IgD-negative memory B cell (primary cell): ENCODE measurements around the gene SYT3. TPM values are rescaled to one million over a fixed set of nuclear protein-coding genes. Genes with fewer than 3 reads are reported as not detected.

Experiments
- H3K27ac Mint-ChIP-seq, 3 donors: one replicate each; pipeline ENCODE4 v1.8.0; 2020 to 2022; ENCODE audit warnings: mild to moderate bottlenecking in 3 of 3, mixed read lengths in 3 of 3, moderate library complexity in 1 of 3
- H3K27me3 Mint-ChIP-seq: one replicate; pipeline ENCODE4 v1.8.0; 2021; ENCODE audit warnings: mixed read lengths
- H3K36me3 Mint-ChIP-seq: one replicate; pipeline ENCODE4 v1.8.0; 2020; ENCODE audit warnings: mild to moderate bottlenecking, mixed read lengths
- H3K4me1 Mint-ChIP-seq, 3 donors: one replicate each; pipeline ENCODE4 v1.8.0; 2020 to 2022; ENCODE audit warnings: mixed read lengths in 3 of 3, mild to moderate bottlenecking in 1 of 3
- H3K4me3 Mint-ChIP-seq, 4 donors: one replicate each; pipeline ENCODE4 v1.8.0; 2020 to 2022; ENCODE audit warnings: mild to moderate bottlenecking in 4 of 4, mixed read lengths in 4 of 4, moderate library complexity in 3 of 4
- H3K9me3 Mint-ChIP-seq, 3 donors: one replicate each; pipeline ENCODE4 v1.8.0; 2020 to 2021; ENCODE audit warnings: mixed read lengths in 3 of 3, mild to moderate bottlenecking in 1 of 3
- polyA plus RNA-seq: library from polyadenylated mRNA; unstranded; fragments of 300-500 nt; fragmentation: Illumina TruSeq; gene quantifications from one replicate; pipeline ENCODE4 v1.2.3, GENCODE V29; 2021

SYT3 gene
- polyA plus RNA-seq, 1 donor from 2014 or later: not detected

DNA sequence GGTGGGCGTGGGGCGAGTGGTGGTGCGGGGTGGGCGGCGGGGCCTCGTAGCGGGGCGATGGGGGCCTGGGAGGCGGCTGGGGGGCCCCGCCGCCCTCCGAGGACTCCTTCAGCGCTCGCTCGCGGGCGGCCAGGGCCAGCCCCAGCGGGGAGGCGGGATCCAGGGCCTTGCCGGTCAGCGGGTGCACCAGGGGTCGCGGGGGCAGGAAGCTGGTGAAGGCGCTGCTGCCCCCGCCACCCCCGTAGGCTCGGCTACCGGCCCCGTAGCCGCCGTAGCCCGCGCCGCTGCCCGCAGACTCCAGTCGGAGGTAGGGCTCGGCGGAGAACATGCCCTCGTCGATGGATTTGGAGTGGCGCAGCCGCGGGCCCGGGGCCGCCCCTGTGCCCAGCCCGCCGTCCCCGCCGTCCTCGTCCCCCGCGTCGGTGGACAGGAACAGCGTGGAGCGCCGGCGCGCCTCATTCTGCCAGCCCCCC is 28.1 kb upstream of the SYT3 start:
- Mint-ChIP-seq H3K27me3 (peaks cover 26% of the 10 kb centered on the region), H3K4me1 (no peaks in the 10 kb centered on the region), H3K36me3 (peaks cover 6% of the 10 kb centered on the region), H3K27ac (no peak overlapping the region), H3K9me3 (no peaks in the 10 kb centered on the region), H3K4me3 (no peak overlapping the region)

DNA sequence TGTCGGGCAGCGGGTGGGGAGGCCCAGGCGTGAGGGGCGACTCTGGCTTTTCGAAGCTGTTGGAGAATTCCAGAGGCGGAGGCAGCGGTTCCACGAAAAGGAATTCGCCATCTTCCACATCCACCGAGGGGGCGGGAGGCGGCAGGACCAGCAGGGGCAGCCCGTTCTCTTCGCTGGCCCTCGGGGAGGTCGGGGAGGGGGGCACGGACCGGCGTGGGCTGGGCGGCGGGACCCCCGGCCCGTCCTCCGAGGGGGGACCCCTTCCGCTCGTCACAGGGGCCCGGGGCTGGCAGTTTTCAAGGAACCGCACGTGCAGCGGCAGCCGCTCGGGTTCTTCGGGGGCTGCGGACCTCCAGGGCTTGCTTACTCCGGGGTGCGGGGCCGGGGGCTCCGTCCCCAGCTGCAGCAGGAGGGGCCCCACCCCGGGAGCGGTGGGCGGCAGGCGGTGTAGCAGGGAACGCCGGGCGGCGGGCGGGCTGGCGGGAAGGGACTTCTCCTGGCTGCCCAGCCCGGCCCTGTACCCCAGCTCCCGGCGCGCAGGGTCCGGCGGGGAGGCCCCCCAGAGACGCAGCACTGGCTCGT is 27.6 kb upstream of the SYT3 start:
- H3K9me3 Mint-ChIP-seq: no peaks in the 10 kb centered on the region
- H3K4me3 Mint-ChIP-seq: no peak overlapping the region
- no peak overlapping the region for H3K27ac Mint-ChIP-seq
- H3K4me1 Mint-ChIP-seq: no peaks in the 10 kb centered on the region
- peaks cover 24% of the 10 kb centered on the region for H3K27me3 Mint-ChIP-seq
- peaks cover 6% of the 10 kb centered on the region for H3K36me3 Mint-ChIP-seq

GRCh38 chr19:50666346-50667176 is 26.9 kb upstream of the SYT3 start:
- Mint-ChIP-seq H3K9me3 (no peaks in the 10 kb centered on the region), H3K36me3 (peaks cover 6% of the 10 kb centered on the region), H3K4me3 (no peak overlapping the region), H3K27me3 (peaks cover 25% of the 10 kb centered on the region), H3K27ac (peak overlapping the region in 1 of 3 donors; percentile 81), H3K4me1 (no peaks in the 10 kb centered on the region)

DNA sequence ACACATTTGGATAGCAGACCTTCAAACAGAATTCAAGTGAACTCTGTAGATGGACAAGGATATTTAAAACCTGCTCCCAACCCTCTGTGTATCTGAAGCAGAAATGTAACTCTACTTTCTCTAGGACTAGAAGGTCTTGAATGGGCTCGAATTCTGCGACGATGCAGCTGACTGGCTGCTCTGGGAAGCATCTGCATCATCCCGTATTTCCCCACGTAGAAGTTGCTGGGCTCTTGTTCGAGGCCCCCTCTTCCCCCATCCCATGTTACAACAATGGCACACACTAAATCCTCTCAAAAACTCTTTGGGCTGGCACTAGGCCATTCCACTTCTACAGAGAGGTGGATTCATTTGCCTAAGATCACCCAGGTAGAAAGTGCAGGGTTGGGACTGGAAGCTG is 24.5 kb upstream of the SYT3 start:
- Mint-ChIP-seq H3K4me1 (peaks cover 0 to 1% (median 0%) of the 10 kb centered on the region in 3 donors), H3K4me3 (no peak overlapping the region), H3K27ac (no peak overlapping the region), H3K36me3 (peaks cover 1% of the 10 kb centered on the region), H3K27me3 (peaks cover 8% of the 10 kb centered on the region), H3K9me3 (peaks cover 0 to 2% (median 0%) of the 10 kb centered on the region in 3 donors)

DNA sequence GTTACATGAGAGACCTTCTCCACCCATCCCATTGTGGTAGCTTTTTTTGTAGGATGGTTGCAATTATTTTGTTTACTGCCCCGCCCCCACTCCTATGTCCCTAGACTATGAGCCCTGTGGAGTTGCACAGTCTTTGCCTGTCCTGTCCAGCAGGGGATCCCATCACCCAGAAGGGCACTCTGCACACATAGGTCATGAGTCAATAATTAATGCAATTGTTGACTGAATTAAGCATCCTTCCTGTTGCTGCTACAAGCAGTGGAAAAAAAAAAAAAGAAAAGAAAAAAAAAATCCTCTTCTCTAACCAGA is 23.8 kb upstream of the SYT3 start:
- no peak overlapping the region for H3K4me3 Mint-ChIP-seq
- H3K9me3 Mint-ChIP-seq: peaks cover 0 to 4% (median 0%) of the 10 kb centered on the region in 3 donors
- peaks cover 8% of the 10 kb centered on the region for H3K27me3 Mint-ChIP-seq
- H3K4me1 Mint-ChIP-seq: peaks cover 0 to 3% (median 0%) of the 10 kb centered on the region in 3 donors
- peak overlapping the region in 1 of 3 donors; percentile 16 for H3K27ac Mint-ChIP-seq
- peaks cover 1% of the 10 kb centered on the region for H3K36me3 Mint-ChIP-seq

- Mint-ChIP-seq H3K4me3 (peak overlapping the region in 1 of 4 donors; percentile 73), H3K4me1 (peaks cover 0 to 7% (median 2%) of the 10 kb centered on the region in 3 donors), H3K9me3 (peaks cover 0 to 9% (median under 1%) of the 10 kb centered on the region in 3 donors), H3K27ac (peak overlapping the region in 1 of 3 donors; percentile 16), H3K36me3 (peaks cover 1% of the 10 kb centered on the region), H3K27me3 (peaks cover 8% of the 10 kb centered on the region)
Measured at GRCh38 chr19:50662651-50663481, 23.2 kb upstream of the SYT3 start.

GRCh38 chr19:50661766-50662650 is 22.3 kb upstream of the SYT3 start:
- Mint-ChIP-seq H3K9me3 (peaks cover 5 to 13% (median 8%) of the 10 kb centered on the region in 3 donors), H3K36me3 (peaks cover 1% of the 10 kb centered on the region), H3K27ac (no peak overlapping the region), H3K4me1 (peaks cover 6 to 13% (median 8%) of the 10 kb centered on the region in 3 donors), H3K27me3 (peaks cover 16% of the 10 kb centered on the region), H3K4me3 (no peak overlapping the region)

- peaks cover 6 to 13% (median 8%) of the 10 kb centered on the region in 3 donors for H3K4me1 Mint-ChIP-seq
- peak overlapping the region in 1 of 4 donors; percentile 28 for H3K4me3 Mint-ChIP-seq
- no peak overlapping the region for H3K27ac Mint-ChIP-seq
- H3K27me3 Mint-ChIP-seq: peaks cover 24% of the 10 kb centered on the region
- H3K36me3 Mint-ChIP-seq: peaks cover 1% of the 10 kb centered on the region
- H3K9me3 Mint-ChIP-seq: peaks cover 5 to 13% (median 8%) of the 10 kb centered on the region in 3 donors
Measured at GRCh38 chr19:50661023-50661422, 21.3 kb upstream of the SYT3 start.

DNA sequence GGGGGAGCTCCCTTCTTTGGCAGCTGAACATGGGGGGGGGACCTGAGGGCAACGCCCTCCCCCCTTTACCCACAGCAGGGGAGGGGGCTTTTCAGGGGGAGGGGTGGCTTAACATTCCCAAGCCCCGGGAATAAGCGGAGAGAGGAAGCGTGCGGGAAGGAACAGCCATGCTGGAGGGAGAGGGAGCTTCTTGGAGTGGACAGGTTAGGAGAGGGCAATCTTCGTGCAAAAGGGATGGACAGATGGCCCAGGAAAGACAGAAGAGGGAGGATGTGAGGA is 20.3 kb upstream of the SYT3 start:
- peak overlapping the region in 2 of 3 donors; percentile 76 to 87 for H3K27ac Mint-ChIP-seq
- peaks cover 25% of the 10 kb centered on the region for H3K27me3 Mint-ChIP-seq
- H3K36me3 Mint-ChIP-seq: peaks cover 1% of the 10 kb centered on the region
- H3K4me1 Mint-ChIP-seq: peaks cover 6 to 13% (median 8%) of the 10 kb centered on the region in 3 donors
- peaks cover 5 to 20% (median 8%) of the 10 kb centered on the region in 3 donors for H3K9me3 Mint-ChIP-seq
- H3K4me3 Mint-ChIP-seq: peak overlapping the region in 2 of 4 donors; percentile 59 to 60

DNA sequence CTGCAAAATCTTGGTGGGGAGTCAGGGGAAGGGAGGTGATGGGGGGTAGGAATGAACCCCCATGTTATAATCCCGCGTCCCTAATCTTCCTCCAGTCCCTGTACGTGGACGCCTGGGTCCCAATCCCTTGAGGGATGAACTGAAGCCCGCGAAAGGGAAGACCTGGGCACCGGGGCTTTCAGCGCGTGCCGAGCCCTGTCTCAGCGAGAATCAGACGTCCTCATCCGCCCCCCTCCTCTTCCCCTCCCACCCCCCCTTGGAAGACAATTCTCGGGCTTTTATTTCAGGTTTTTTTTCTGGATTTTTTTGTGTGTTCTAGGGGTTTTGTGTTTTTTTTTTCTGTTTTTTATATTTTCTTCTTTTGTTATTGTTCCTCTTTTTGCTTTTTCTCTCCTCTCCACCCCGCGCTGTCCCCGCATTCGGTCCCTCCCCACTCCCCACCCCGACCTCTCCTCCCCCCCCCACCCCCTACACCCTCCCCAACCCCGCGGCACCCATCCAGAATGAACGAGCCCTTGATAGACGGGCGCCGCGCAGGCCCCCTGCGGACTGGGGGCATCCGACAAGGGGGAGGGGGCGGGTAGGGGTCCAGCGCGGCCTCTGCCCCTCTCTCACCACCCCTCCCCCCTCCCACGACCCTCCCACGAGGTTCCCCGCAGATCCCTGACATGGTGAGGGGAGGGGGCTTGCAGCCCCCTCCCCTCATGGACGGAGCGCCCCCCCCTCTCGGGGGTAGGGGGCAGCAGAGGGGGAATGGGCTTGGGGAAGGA is 19.8 kb upstream of the SYT3 start:
- peaks cover 6 to 13% (median 8%) of the 10 kb centered on the region in 3 donors for H3K4me1 Mint-ChIP-seq
- H3K4me3 Mint-ChIP-seq: peak overlapping the region in 2 of 4 donors; percentile 54 to 77
- peaks cover 25% of the 10 kb centered on the region for H3K27me3 Mint-ChIP-seq
- H3K36me3 Mint-ChIP-seq: peaks cover 1% of the 10 kb centered on the region
- no peak overlapping the region for H3K27ac Mint-ChIP-seq
- H3K9me3 Mint-ChIP-seq: peaks cover 5 to 24% (median 13%) of the 10 kb centered on the region in 3 donors

- peaks cover 5 to 24% (median 14%) of the 10 kb centered on the region in 3 donors for H3K9me3 Mint-ChIP-seq
- peaks cover 1% of the 10 kb centered on the region for H3K36me3 Mint-ChIP-seq
- peaks cover 25% of the 10 kb centered on the region for H3K27me3 Mint-ChIP-seq
- peak overlapping the region in 1 of 3 donors; percentile 72 for H3K27ac Mint-ChIP-seq
- H3K4me1 Mint-ChIP-seq: peaks cover 6 to 13% (median 8%) of the 10 kb centered on the region in 3 donors
- peak overlapping the region; percentile 28 to 81 (median 74) for H3K4me3 Mint-ChIP-seq
Measured at GRCh38 chr19:50658441-50659317, 19.0 kb upstream of the SYT3 start.

- Mint-ChIP-seq H3K4me3 (peak overlapping the region; percentile 28 to 81 (median 74)), H3K27me3 (peaks cover 28% of the 10 kb centered on the region), H3K27ac (peak overlapping the region in 1 of 3 donors; percentile 72), H3K9me3 (peaks cover 5 to 24% (median 14%) of the 10 kb centered on the region in 3 donors), H3K36me3 (peaks cover 2% of the 10 kb centered on the region), H3K4me1 (peaks cover 6 to 13% (median 8%) of the 10 kb centered on the region in 3 donors)
Measured at GRCh38 chr19:50657712-50658440, 18.2 kb upstream of the SYT3 start.
